HFFc6 (cell line): ENCODE results near the gene NUMB. TPM values are rescaled to one million over a fixed set of nuclear protein-coding genes. Genes with fewer than 3 reads are reported as not detected.

Experiments used
- DNase-seq: peaks from one replicate; pipeline ENCODE4 v3.0.0-alpha.2; 2018
- H3K27ac Mint-ChIP-seq: 2 replicates; pipeline ENCODE4 v1.8.0; 2020; ENCODE audit warnings: mild to moderate bottlenecking, mixed read lengths
- H3K27me3 Mint-ChIP-seq: 2 replicates; pipeline ENCODE4 v1.8.0; 2021; ENCODE audit warnings: mild to moderate bottlenecking, moderate library complexity, mixed read lengths; ENCODE audit not compliant: insufficient read depth
- H3K36me3 Mint-ChIP-seq: 2 replicates; pipeline ENCODE4 v1.8.0; 2021; ENCODE audit warnings: low read depth, mixed read lengths
- H3K4me1 Mint-ChIP-seq: 2 replicates; pipeline ENCODE4 v1.8.0; 2020; ENCODE audit warnings: low read depth, mixed read lengths
- H3K4me3 Mint-ChIP-seq: 2 replicates; pipeline ENCODE4 v1.8.0; 2020; ENCODE audit warnings: mild to moderate bottlenecking, moderate library complexity, mixed read lengths
- H3K9me3 Mint-ChIP-seq: 2 replicates; pipeline ENCODE4 v1.8.0; 2020; ENCODE audit warnings: mild to moderate bottlenecking, mixed read lengths
- CTCF ChIP-seq: fragments of 200-600 bp; sonication (generic); IDR thresholded peaks from 2 replicates; pipeline ENCODE4 v1.5.0; 2021; ENCODE audit warnings: antibody characterized with exemption, mild to moderate bottlenecking
- total RNA-seq, 6 experiments: library from RNA; stranded (reverse); fragmentation: NEBNext Ultra II Directional; extraction: Animal tissue kit (Norgen Biotek cat#: 25700); gene quantifications; 2 replicates in 1 of 6; 3 replicates in 5 of 6; pipeline ENCODE4 v1.2.3, GENCODE V29; 2021

The NUMB gene
- total RNA-seq, 6 experiments from 2014 or later, result 60.1 to 80.8 (median 71.4) TPM

GRCh38 chr14:73261520-73262426, 196.6 kb downstream of the NUMB start:
- DNase-seq, result no peak
- Mint-ChIP-seq H3K4me3 (no peak overlapping the region), H3K27ac (no peak overlapping the region), H3K36me3 (no peaks in the 10 kb centered on the region), H3K9me3 (no peaks in the 10 kb centered on the region), H3K27me3 (no peaks in the 10 kb centered on the region; the same call in 1 of the 2 replicates), H3K4me1 (peaks cover 5% of the 10 kb centered on the region; the same call in 1 of the 2 replicates)
- TF ChIP-seq CTCF, result no peak

- Mint-ChIP-seq H3K36me3 (no peaks in the 10 kb centered on the region), H3K9me3 (no peaks in the 10 kb centered on the region), H3K4me3 (no peak overlapping the region), H3K27ac (no peak overlapping the region), H3K4me1 (peaks cover 5% of the 10 kb centered on the region; the same call in 1 of the 2 replicates), H3K27me3 (no peaks in the 10 kb centered on the region; the same call in 1 of the 2 replicates)
- no peak for DNase-seq
- TF ChIP-seq CTCF, result no peak
These were observed 197.3 kb downstream of the NUMB start for GRCh38 chr14:73261075-73261474.

GRCh38 chr14:73260574-73260973, 197.8 kb downstream of the NUMB start:
- Mint-ChIP-seq H3K9me3 (no peaks in the 10 kb centered on the region), H3K4me3 (no peak overlapping the region), H3K27me3 (no peaks in the 10 kb centered on the region; the same call in 1 of the 2 replicates), H3K4me1 (peaks cover 5% of the 10 kb centered on the region; the same call in 1 of the 2 replicates), H3K27ac (no peak overlapping the region), H3K36me3 (no peaks in the 10 kb centered on the region)
- no peak for TF ChIP-seq CTCF
- DNase-seq, result no peak

GRCh38 chr14:73259837-73260236, 198.5 kb downstream of the NUMB start:
- DNase-seq, result no peak

More at GRCh38 chr14:73259837-73260236, 198.5 kb downstream of the NUMB start:
- TF ChIP-seq CTCF, result no peak
- H3K36me3 Mint-ChIP-seq, result no peaks in the 10 kb centered on the region
- no peak overlapping the region for H3K27ac Mint-ChIP-seq
- H3K4me1 Mint-ChIP-seq, result peaks cover 5% of the 10 kb centered on the region; the same call in 1 of the 2 replicates
- no peaks in the 10 kb centered on the region; the same call in 1 of the 2 replicates for H3K27me3 Mint-ChIP-seq
- no peaks in the 10 kb centered on the region for H3K9me3 Mint-ChIP-seq
- H3K4me3 Mint-ChIP-seq, result no peak overlapping the region
